AG08396 (cell line): ENCODE data around the gene ABHD16A.
A peak's percentile ranks its signal among the peaks of the same experiment; 100 is the strongest.

Source experiments
- DNase-seq: peaks from one replicate; pipeline ENCODE4 v3.0.0; 2012; ENCODE audit warnings: low spot score, mixed read lengths

The ABHD16A gene

GRCh38 chr6:31730631-31731086 is 27.5 kb upstream of the ABHD16A start:
- DNase-seq, result no peak

- DNase-seq, result peak; percentile 90
Measured at GRCh38 chr6:31729979-31730630, 27.0 kb upstream of the ABHD16A start.

GRCh38 chr6:31729515-31729978 is 26.4 kb upstream of the ABHD16A start:
- DNase-seq, result peak; percentile 94

- DNase-seq, result no peak
Measured at GRCh38 chr6:31728767-31729514, 25.8 kb upstream of the ABHD16A start, which contains the start of gene DDAH2. Gene DDAH2, minus strand, starts transcription at chr6:31729299. Its CDS starts 138 bp downstream, at chr6:31729161.

- DNase-seq, result no peak
Measured at GRCh38 chr6:31727717-31728671, 24.9 kb upstream of the ABHD16A start.

- no peak for DNase-seq
Measured at GRCh38 chr6:31727034-31727716, 24.1 kb upstream of the ABHD16A start.

- DNase-seq, result no peak
Measured at GRCh38 chr6:31725502-31726350, 22.6 kb upstream of the ABHD16A start.

GRCh38 chr6:31723980-31724691 is 21.0 kb upstream of the ABHD16A start:
- no peak for DNase-seq

GRCh38 chr6:31723245-31723979 is 20.3 kb upstream of the ABHD16A start, which contains the start of gene MPIG6B:
Gene MPIG6B, plus strand, starts transcription at chr6:31723373. Its CDS starts 11 bp downstream, at chr6:31723384.
- DNase-seq, result no peak

- no peak for DNase-seq
Measured at GRCh38 chr6:31722173-31722572, 19.0 kb upstream of the ABHD16A start.

GRCh38 chr6:31721351-31722020 is 18.4 kb upstream of the ABHD16A start, which contains the start of gene LY6G6C:
Gene LY6G6C, minus strand, starts transcription at chr6:31721746. Its CDS starts 67 bp downstream, at chr6:31721679.
- DNase-seq, result no peak

GRCh38 chr6:31720196-31720770 is 17.2 kb upstream of the ABHD16A start:
- DNase-seq, result no peak

- DNase-seq, result no peak
Measured at GRCh38 chr6:31719001-31719400, 15.9 kb upstream of the ABHD16A start.

GRCh38 chr6:31718265-31718664 is 15.1 kb upstream of the ABHD16A start:
- DNase-seq, result no peak

GRCh38 chr6:31717499-31718222 is 14.5 kb upstream of the ABHD16A start:
- DNase-seq, result no peak

GRCh38 chr6:31715022-31715958 is 12.2 kb upstream of the ABHD16A start, which contains the start of gene LY6G6D:
Gene LY6G6D, plus strand, starts transcription at chr6:31715348. Its CDS starts 8 bp downstream, at chr6:31715356.
- no peak for DNase-seq
